HG02610 (cell line): ENCODE data around the gene SPEN.
"Not testable (repeated sequence)": the region's sequence is repeated elsewhere in the genome, so short reads cannot be mapped to it uniquely, and the experiment has no call there.

Source experiments
- ATAC-seq: cut with Tn5 transposase; IDR thresholded peaks from one replicate; pipeline ENCODE4 v1.9.1; 2021; ENCODE audit warnings: mild to moderate bottlenecking, moderate library complexity; ENCODE audit not compliant: unreplicated experiment

SPEN gene

DNA sequence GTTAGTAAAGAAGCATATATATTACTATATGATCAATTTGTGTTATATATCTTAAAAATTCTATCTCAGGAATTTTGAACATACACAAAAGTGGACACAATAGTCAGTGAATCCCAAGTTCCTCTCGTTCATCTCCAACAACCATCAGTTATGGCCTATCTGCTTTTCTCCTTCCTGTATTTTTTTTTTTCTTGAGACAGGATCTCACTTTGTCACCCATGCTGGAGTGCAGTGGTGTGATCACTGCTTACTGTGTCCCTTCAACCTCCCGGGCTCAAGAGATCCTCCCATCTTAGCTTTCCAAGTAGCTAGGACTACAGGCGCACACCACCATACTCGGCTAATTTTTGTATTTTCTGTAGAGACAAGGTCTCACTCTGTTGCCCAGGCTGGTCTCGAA lies 9.4 kb downstream of the SPEN start:
- no peak for ATAC-seq

DNA sequence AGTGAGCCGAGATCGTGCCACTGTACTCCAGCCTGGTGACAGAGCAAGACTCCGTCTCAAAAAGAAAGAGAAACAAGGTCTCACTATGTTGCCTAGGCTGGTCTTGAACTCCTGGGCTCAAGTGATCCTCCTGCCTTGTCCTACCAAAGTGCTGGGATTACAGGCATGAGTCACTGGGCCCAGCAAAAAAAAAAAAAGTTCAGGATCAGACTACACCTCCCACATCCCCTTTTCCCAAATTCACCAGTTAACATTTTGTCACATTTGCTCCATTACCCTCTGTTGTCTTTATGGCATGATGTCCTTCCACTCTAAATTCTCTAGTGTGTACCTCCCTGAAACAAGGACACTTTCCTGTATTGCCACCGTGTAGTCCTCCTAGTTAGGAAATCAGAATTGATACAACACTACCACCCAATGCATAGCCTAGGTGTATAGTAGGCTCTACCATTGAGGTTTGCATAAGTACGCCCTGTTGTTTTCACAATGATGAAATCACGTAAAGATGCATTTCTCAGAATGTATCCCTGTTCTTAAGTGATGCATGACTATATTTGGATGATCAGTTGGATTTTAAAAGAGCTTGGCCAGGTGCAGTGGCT lies 10.7 kb downstream of the SPEN start:
- no peak for ATAC-seq

DNA sequence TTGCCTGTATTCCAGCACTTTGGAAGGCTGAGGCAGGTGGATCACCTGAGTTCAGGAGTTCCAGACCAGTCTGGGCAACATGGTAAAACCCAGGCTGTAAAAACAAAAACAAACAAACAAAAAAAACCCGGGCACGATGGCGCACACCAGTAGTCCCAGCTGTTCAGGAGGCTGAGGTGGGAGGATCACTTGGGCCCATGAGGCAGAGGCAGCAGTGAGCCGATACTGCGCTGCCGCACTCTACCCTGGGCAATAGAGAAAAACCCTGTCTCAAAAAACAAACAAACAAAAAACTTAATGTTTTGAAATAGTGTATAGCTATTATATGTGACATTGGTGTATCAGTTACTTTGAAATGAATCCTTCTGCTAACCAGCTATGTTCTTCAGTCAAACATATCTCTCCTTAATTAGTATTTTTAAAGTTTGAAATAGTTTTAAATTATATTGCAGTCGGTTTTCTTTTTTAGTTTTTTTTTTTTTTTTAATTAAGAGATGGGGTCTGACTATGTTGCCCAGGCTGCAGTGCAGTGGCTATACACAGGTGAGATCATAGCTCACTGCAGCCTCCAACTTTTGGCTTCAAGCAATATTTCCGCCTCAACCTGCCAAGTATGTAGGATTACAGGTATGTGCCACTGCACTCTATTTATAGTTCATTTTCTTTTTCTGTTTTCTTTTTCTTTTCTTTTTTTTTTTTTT lies 11.3 kb downstream of the SPEN start:
- no peak for ATAC-seq

DNA sequence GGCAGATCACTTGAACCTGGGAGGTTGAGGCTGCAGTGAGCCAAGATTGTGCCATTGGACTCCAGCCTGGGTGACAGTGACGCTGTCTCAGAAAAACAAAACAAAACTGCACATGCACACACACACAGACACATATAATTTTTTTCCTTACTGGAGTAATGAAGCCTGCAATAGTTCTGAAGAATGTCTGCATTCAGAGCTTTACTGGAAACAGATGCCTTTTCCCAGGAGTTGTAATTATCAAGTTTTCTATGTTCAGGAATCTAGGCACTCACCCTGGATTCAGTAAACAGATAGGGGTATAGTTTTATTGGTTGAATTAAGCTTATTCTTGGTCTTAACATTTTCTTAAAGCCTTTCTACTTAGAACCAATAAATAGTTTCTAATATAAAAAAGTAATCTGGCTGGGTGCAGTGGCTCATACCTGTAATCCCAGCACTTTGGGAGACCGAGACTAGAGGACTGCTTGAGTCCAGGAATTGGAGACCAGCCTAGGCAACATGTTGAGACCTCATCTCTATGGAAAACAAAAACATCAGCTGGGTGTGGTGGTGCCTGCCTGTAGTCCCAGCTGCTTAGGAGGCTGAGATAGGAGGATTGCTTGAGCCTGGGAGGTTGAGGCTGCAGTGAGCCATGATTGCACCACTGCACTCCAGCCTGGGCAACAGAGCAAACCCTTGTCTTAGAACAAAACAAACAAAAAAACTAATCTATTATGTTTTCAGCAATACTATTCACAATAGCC lies 15.8 kb downstream of the SPEN start:
- ATAC-seq: no peak

DNA sequence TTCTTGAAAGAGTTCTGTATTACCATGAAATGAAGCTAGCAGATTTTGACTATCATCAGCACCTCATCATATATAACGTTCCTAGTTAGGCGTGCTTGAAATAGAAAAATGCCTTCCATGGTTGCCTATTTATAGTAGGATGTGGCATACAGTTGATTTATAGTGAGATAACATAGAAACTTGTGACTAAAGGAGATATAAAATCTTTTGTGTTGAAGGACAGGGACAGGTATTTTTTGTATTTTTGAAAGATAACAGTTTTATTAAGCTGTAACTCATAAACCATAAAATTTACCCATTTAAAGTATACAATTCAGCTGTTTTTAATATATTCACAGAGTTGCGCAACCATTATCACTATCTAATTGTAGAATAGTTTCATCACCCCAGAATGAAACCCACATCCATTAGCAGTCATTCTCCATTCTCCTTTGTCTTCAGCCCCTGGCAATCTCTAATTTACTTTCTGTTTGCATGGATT lies 19.3 kb downstream of the SPEN start:
- no peak for ATAC-seq

DNA sequence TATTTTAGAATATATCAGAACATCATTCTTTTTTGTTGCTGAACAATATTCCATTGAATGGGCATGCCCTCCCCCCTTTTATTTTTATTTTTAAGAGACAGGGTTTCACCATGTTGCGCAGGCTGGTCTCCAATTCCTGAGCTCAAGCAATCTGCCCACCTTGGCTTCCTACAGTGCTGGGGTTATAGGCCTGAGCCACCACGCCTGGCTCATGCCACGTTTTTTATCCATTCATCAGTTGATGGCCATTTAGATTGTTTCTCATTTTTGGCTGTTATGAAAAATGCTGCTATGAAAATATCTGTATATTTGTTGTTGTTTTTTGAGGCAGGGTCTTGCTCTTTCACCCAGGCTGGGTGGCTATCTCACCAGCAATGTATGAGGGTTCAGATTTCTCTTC lies 19.8 kb downstream of the SPEN start:
- ATAC-seq: no peak

DNA sequence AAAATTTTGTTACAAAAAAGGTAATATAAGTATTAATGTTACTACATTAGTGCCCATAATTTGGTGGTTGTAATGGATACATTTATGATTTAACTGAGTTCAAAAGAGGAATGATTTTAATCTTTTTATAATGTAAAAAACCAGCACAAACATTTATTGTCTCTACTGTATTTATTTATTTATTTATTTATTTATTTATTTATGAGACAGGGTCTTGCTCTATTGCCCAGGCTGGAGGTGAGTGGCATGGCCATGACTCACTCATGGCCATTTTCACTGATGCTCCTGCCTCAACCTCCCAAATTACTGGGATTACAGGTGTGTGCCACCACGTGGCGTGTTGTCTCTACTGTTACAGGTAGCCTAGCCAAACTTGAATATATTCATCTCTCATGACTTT lies 21.9 kb downstream of the SPEN start:
- no peak for ATAC-seq

DNA sequence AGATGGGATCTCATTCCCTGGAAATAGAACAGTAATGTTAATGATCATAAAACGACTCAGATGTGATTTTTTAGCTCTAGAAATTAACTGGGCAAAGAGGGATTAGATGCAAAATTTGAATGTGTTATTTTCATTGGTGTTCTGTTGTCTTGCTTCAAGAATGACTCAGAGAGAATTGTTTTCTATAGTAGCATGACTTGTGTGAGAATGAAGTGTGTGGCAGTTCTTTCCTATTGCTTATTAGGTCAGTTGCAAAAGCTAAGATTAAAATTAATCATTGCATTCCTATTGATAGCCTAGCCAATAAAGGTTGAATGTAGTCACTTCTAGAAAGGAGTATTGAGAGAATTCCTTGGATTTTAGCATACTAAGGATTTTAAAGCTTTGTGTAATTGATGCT lies 22.9 kb downstream of the SPEN start:
- no peak for ATAC-seq

DNA sequence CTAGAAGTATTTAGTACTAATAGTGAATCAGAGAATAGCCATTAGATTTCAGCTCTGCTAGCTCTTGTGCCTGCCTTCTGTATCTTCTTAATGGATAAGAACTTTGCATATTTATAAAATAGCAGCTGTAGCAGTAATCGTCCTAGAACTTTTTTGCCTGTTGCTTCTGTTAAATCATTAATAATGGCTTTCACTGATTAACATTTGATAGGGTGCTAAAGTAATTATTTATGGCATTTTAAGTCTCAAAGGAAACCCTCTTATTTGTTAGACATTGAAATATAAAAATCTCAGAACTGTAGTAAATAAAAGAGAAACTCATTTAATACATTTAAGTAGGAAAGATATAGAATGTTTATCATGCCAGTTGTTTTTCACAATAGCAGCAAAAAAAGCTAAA lies 27.0 kb downstream of the SPEN start:
- ATAC-seq: no peak

DNA sequence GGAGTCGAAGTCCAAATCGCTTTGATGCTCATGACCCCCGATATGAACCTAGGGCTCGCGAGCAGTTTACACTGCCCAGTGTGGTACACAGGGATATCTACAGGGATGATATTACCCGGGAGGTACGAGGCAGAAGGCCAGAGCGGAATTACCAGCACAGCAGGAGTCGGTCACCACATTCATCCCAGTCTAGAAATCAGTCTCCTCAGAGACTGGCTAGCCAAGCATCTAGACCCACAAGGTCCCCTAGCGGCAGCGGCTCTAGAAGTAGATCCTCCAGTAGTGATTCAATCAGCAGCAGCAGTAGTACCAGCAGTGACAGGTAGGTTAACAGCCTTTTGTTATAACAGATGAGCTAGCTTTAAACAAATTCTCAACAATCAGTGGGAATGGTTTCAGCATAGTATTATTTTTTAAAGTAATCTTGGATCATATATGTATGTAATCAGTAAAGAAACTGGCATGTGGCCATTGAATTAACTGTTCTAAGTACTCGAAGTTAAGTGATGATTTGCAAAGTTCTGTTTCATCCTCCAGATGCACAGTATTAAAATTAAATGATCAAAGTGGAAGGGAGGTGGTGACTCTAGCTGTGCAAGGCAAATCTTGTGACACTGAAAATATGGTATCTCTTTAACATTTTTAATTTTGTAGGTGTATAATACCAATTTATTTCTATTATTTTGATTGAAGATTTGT lies 29.0 kb downstream of the SPEN start:
- ATAC-seq: no peak

DNA sequence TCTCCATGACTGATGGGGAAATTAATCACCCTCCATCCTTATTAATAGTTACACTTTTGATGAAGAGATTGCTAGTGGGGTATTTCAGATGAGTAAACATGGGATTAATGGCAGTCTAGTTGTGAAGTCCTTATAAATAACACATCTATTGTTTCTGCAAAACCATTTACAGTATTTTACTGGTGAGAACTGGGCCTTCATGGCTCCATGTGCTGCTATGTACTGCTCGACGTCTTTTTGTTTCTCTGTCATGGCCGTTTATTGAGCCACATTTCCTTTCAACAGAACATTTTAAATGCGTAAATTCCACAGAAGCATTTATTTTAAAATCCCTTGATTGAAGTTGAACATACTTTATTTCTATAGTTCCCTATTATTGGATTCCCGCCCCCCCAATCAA lies 34.5 kb downstream of the SPEN start:
- ATAC-seq: no peak

DNA sequence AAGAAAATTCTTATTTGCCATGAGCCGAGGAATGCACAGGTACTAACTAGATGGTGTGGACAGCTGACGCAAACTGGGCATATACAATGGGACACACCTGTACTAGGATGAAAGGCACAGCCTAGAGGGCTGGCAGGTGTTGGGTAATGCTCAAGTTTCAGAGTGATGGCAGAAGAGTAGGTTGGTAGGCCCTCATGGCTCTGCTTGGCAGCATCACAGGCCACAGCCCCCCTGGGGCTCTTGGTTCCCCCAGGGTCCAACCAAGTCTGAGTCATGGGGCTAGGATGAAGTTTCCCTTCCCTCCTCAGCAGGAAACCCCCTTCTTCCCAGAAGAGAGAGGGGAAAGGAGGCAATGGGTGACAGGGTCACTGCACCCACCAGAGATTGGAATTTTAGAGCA lies 35.2 kb downstream of the SPEN start:
- ATAC-seq: peak; percentile 49

DNA sequence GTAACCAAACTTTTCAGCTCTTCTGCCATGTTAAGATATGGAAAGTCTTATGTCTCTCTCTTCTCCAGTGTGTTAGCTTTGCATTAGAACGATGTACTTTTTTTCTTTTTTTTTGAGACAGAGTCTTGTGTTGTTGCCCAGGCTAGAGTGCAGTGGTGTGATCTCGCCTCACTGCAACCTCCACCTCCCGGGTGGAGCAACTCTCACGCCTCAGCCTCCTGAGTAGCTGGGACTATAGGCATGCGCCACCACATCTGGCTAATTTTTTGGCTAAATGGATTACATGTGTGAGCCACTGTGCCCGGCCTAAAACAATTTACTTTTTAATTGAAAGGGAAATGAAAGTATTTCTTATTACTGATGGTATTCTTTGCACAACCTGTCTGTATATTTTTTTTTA lies 35.8 kb downstream of the SPEN start:
- no peak for ATAC-seq

DNA sequence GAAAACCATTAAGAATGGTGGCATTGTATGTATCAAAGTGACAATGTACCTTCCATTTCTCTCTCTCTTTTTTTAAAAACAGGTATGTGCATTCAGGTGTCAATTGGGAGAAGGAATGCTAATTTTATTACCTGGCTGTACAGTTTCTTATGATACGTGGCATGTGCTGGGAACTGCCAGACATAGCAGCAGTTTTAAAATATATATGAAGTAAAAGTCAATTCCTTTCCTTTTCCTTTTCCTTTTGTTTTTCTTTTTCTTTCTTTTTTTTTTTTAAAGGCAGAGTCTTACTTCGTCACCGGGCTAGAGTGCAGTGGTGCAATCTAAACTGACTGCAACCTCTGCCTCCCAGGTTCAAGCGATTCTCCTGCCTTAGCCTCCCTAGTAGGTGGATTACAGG lies 37.0 kb downstream of the SPEN start:
- no peak for ATAC-seq

DNA sequence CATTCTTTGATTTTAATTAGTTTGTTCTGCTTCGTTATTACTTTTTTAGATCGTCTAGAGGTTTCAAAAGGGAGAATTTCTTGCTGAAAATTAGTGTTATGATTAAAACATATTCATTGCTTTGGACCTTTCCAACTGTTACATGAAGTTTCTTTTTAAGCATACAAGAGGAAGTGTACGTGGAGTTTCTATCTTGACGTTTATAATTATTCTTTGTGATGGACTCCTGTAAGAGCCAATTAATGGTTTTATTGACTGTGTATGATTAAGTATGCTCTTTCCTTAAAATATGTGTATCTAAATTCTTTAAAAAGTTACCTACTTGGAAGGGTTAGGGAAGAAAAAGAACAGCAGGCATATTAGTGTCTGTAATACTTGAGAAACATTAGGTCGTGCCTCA lies 37.8 kb downstream of the SPEN start:
- no peak for ATAC-seq

DNA sequence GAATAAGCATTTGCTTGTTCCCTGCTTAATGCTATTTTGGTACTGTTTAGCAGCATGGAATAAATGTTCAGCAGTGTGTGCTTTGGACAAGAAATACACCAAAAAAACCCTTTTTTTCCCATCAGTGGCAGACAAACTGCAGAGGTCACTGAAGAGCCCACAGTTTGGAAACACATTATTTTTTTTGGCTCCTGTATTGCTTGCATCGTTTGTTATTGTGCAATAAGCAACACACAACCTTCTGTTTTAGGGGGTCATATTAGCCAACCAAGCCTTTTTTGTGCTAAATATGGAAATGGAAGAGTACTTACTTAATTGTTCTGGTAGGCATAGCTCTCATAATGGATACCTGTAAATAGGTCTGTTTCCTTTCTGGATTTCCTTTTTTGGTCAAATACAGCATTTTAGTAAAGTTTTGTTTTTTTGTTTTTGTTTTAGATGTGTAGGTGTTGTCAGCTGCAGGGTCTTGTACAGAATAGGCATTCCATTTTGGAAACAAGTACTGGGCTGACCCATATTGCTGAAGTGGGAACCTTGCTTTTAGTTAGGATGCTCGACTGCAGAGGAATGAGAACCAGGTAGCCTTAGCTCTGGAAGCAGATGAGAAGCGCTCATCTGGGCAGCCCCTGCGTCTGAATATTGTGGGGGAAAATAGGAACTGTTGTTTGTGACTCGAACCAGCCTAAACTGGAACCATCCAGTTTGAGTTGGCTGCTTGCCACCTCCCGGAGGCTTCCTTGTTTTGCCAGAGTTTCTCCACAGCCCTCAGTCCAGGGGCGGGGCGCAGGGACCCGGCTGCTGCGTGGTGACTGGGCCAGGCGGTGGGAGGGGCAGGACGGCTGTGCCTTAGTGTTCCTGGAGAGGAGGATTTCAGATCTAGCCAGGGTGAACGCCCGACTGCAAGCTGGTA lies 38.4 kb downstream of the SPEN start:
- ATAC-seq: peak; percentile 51

DNA sequence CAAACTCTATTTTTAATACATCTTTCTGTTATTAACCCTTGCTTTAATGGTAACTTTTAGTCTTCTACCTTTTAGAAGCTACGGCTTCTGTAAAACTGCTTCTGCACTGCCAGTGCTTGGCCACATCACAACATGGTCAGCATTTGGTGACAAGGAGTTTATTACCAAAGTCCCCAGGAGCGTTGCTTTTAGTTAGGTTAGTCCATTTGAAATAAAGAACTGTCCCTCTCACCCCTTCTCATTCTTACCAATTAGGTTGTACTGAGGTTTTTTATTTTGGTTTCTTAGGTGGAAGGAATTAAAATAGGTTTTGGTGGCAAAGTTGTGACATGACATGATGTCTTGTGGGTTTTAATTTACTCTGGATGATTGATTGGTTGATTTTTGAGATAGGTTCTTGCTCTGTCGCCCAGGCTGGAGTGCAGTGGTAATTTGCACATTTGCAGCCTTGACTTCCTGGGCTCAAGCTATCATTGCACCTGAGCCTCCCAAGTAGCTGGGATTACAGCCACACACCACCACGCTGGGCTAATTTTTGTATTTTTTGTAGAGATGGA lies 39.2 kb downstream of the SPEN start:
- peak; percentile 6 for ATAC-seq

DNA sequence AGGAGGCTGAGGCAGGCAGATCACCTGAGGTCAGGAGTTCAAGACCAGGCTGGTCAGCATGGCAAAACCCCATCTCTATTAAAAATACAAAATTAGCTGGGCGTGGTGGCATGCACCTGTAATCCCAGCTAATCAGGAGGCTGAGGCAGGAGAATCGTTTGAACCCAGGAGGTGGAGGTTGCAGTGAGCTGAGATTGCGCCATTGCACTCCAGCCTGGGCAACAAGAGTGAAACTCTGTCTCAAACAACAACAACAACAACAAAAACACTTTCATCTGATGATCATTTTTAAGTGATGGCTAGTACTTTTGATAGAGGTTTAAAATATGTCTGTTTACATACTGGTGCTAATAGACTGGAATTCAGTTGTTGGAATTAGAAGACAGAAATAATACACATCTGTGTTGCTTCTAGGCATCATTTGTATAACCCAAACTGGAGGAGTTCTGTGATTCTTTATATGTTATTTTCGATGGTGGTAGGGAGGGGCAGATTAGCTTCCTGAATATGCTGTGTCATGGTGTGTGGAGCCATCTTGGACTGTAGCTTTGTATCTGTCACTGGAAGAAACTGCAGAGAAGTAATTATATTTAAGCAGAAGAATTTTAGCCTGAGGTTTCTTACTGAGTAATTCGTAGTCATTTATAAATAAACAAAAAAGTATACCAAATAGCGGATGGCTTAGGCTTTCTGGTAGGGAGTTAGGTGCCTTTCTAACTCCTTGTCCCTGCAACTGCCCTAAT lies 45.5 kb downstream of the SPEN start:
- ATAC-seq: not testable (repeated sequence)

DNA sequence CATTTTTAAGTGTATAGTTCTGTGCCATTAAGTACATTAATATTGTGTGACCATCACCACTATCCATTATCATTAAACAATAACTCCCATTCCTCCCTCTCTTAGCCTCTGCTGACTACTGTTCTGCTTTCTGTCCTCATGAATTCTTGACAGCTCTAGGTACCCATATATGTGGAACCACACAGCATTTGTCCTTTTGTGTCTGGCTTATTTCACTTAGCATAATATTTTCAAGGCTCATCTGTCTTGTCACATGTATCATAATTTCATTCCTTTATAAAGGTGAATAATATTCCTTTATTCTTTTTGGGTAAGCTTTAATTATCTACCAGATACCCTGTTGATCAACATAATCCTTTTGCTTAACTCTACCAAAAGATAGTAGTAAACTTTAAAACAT lies 47.7 kb downstream of the SPEN start:
- no peak for ATAC-seq
